Testis (tissue), 5 donors: ENCODE measurements around the gene OR6C6. TPM values are rescaled to one million over a fixed set of nuclear protein-coding genes. Genes with fewer than 3 reads are reported as not detected.
"Not testable (repeated sequence)": the region's sequence is repeated elsewhere in the genome, so short reads cannot be mapped to it uniquely, and the experiment has no call there.

Experiments used
- DNase-seq: peaks from one replicate; pipeline ENCODE4 v3.0.0-alpha.2; 2019
- H3K27ac ChIP-seq, 2 donors: fragments of 200-600 bp; sonication (generic); one replicate each; pipeline ENCODE4 v1.5.1; 2019
- H3K27me3 ChIP-seq: fragments of 200-600 bp; sonication (generic); one replicate; pipeline ENCODE4 v1.5.1; 2019
- H3K36me3 ChIP-seq: fragments of 200-600 bp; sonication (generic); one replicate; pipeline ENCODE4 v1.5.1; 2017; ENCODE audit warnings: low read depth; ENCODE audit errors: missing control alignments
- H3K4me1 ChIP-seq: fragments of 200-600 bp; sonication (generic); one replicate; pipeline ENCODE4 v1.5.1; 2019
- H3K4me3 ChIP-seq, 2 donors: fragments of 200-600 bp; sonication (generic); one replicate each; pipeline ENCODE4 v1.5.1; 2017 to 2019
- H3K9me3 ChIP-seq: fragments of 200-600 bp; sonication (generic); one replicate; pipeline ENCODE4 v1.5.1; 2017
- POLR2A ChIP-seq: fragments of 450-650 bp; IDR thresholded peaks from one replicate; pipeline ENCODE4 v1.6.1; 2017; ENCODE audit warnings: antibody characterized with exemption, mild to moderate bottlenecking, moderate library complexity
- WGBS, 2 donors: methylation state at CpG; one replicate each; pipeline ENCODE4 v1.1.5; 2018; 5-methylcytosine and 5-hydroxymethylcytosine counted together
- intact Hi-C: fragments of 100-400 bp; cut with DNase I; formaldehyde crosslinking; loops from one replicate; pipeline ENCODE4 v1.15.1; 2023; ENCODE audit warnings: low total_unique reads
- long read RNA-seq, 2 donors: transcript quantifications; one replicate each; lab custom pipeline, GENCODE V29; 2026
- polyA plus RNA-seq: library from polyadenylated mRNA; stranded (reverse); fragments of 350-450 nt; fragmentation: Illumina TruSeq; extraction: RNeasy Lipid Tissue Mini Kit (QIAGEN cat#74804); gene quantifications from one replicate; pipeline ENCODE4 v1.2.3, GENCODE V29; 2014; ENCODE audit warnings: low read depth, low replicate concordance; ENCODE audit not compliant: insufficient read depth
- total RNA-seq, 2 donors: library from RNA; depleted of rRNA; stranded (reverse); fragments of >200 nt; gene quantifications; one replicate each; pipeline ENCODE4 v1.2.3, GENCODE V29; 2016
- TF ChIP-seq, protein P1 (sequence below), 3 experiments: fragments of 450-650 bp in 2 of 3; fragments of 200-600 bp in 1 of 3; sonication (generic) in 1 of 3; IDR thresholded peaks; one replicate each; pipeline ENCODE4 v1.5.1; 2016 to 2019; ENCODE audit warnings: antibody characterized with exemption in 3 of 3, mild to moderate bottlenecking in 2 of 3, moderate library complexity in 1 of 3

Gene OR6C6
- total RNA-seq: not detected
- not detected for polyA plus RNA-seq
- long read RNA-seq, donor 1: 0 reads
- long read RNA-seq, donor 2: 0 reads

- TF ChIP-seq, protein P1, sequence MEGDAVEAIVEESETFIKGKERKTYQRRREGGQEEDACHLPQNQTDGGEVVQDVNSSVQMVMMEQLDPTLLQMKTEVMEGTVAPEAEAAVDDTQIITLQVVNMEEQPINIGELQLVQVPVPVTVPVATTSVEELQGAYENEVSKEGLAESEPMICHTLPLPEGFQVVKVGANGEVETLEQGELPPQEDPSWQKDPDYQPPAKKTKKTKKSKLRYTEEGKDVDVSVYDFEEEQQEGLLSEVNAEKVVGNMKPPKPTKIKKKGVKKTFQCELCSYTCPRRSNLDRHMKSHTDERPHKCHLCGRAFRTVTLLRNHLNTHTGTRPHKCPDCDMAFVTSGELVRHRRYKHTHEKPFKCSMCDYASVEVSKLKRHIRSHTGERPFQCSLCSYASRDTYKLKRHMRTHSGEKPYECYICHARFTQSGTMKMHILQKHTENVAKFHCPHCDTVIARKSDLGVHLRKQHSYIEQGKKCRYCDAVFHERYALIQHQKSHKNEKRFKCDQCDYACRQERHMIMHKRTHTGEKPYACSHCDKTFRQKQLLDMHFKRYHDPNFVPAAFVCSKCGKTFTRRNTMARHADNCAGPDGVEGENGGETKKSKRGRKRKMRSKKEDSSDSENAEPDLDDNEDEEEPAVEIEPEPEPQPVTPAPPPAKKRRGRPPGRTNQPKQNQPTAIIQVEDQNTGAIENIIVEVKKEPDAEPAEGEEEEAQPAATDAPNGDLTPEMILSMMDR (IDR thresholded peaks at IDR 0.05): no peak
- no peak for TF ChIP-seq POLR2A
- no peaks in the 10 kb centered on the region for H3K27me3 ChIP-seq
- no peak within 1 kb of the TSS for H3K4me3 ChIP-seq
- no peak within 1 kb of the TSS for H3K27ac ChIP-seq
- H3K9me3 ChIP-seq: no peaks in the 10 kb centered on the region
- DNase-seq: no peak
- WGBS, 2 donors: 65 to 82% methylated on average over 2 of the region's 2 CpGs
- no peaks in the 10 kb centered on the region for H3K36me3 ChIP-seq
- no peaks in the 10 kb centered on the region for H3K4me1 ChIP-seq
- intact Hi-C loops: no loop called here
Measured at GRCh38 chr12:55296469-55296868, at the start of gene OR6C6. TSS of gene OR6C6 (minus strand) at chr12:55296569. CDS start at chr12:55295232, 1,337 bp downstream.

DNA sequence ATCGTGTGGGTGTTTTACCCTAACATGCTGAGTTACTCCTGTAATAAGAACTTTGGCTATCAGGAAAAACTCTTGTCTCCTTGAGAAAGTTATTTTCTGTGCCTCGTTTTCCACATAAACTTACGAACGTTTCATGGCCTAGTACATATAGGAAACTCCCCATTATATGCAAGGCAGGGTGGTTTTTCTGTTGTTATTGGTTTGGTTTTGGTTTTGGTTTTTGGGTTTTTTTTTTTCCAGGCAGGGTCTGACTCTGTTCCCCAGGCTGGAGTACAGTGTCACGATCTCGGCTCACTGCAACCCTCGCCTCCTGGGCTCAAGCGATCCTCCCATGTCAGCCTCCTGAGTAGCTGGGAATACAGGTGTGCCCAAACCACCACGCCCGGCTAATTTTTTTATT lies 39.6 kb upstream of the OR6C6 start:
- intact Hi-C loops: no loop called here
- Histone ChIP-seq H3K27me3 (no peaks in the 10 kb centered on the region), H3K4me1 (no peaks in the 10 kb centered on the region), H3K27ac (no peak overlapping the region), H3K4me3 (no peak overlapping the region), H3K36me3 (no peaks in the 10 kb centered on the region), H3K9me3 (no peaks in the 10 kb centered on the region)
- TF ChIP-seq, protein P1 (IDR thresholded peaks at IDR 0.05): no peak
- no peak for TF ChIP-seq POLR2A
- WGBS, 2 donors: 86 to 88% methylated on average over 10 of the region's 10 CpGs
- DNase-seq: no peak

DNA sequence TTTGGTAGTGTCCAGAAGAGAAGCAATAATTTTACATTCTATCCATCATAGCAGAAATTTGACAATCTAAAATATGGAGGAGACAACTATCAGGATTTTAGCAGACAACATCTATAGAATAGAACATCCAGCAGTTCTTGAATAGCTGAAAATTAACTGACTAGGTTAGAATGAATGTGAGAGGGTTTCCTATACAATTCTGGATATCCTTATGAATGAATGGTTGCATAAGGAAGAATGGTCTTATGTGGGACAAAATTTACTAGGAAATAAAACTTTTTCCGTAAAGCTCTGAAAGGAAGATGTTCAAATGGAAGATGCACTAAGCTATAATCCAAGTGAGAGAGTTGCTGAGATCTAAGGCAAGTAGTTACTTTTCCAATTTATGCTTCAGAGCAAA lies 34.1 kb upstream of the OR6C6 start, which contains the start of gene OR6C3:
OR6C3 (plus strand) TSS at position 301 of the 400 bp plus-strand sequence. CDS start 955 bp downstream, outside the sequence.
- H3K27me3 ChIP-seq: no peaks in the 10 kb centered on the region
- 87 to 91% methylated on average over 1 of the region's 1 CpG for WGBS, 2 donors

DNA sequence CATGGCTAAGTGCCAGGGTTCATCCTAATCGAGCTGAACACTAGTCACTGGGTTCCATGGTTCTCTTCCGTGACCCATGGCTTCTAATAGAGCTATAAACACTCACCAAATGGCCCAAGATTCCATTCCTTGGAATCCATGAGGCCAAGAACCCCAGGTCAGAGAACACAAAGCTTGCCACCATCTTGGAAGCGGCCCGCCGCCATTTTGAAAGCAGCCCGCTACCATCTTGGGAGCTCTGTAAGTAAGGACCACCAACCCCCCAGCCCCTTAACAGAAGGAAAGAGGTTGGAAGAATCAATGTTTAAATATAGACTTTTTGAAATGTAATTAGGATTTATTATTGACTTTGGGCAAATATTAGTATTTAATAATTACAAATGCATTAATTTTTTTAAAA lies 29.4 kb upstream of the OR6C6 start:
- intact Hi-C loops, DNase-seq, H3K36me3 ChIP-seq, H3K27me3 ChIP-seq, H3K9me3 ChIP-seq, H3K27ac ChIP-seq, H3K4me3 ChIP-seq, H3K4me1 ChIP-seq: not testable (repeated sequence)
- 89 to 90% methylated on average over 6 of the region's 6 CpGs for WGBS, 2 donors

More for the DNA sequence above, 34.1 kb upstream of the OR6C6 start, which contains the start of gene OR6C3:
- no peak for DNase-seq
- H3K36me3 ChIP-seq: no peaks in the 10 kb centered on the region
- no peaks in the 10 kb centered on the region for H3K4me1 ChIP-seq
- no peak within 1 kb of the TSS for H3K4me3 ChIP-seq
- H3K27ac ChIP-seq: no peak within 1 kb of the TSS
- no peak for TF ChIP-seq POLR2A
- TF ChIP-seq, protein P1 (IDR thresholded peaks at IDR 0.05): no peak
- intact Hi-C loops: no loop called here
- no peaks in the 10 kb centered on the region for H3K9me3 ChIP-seq

GRCh38 chr12:55320201-55320600 lies 23.8 kb upstream of the OR6C6 start:
- DNase-seq: no peak
- TF ChIP-seq, protein P1 (IDR thresholded peaks at IDR 0.05): no peak
- TF ChIP-seq POLR2A: no peak
- Histone ChIP-seq H3K36me3 (no peaks in the 10 kb centered on the region), H3K27ac (no peak overlapping the region), H3K4me1 (no peaks in the 10 kb centered on the region), H3K9me3 (no peaks in the 10 kb centered on the region), H3K27me3 (no peaks in the 10 kb centered on the region), H3K4me3 (no peak overlapping the region)
- WGBS, 2 donors: 70 to 83% methylated on average over 4 of the region's 4 CpGs
- intact Hi-C loops: no loop called here
